ENCODE results near the gene SDCBP2.
A peak's percentile ranks its signal among the peaks of the same experiment; 100 is the strongest.
"Not testable (repeated sequence)": the region's sequence is repeated elsewhere in the genome, so short reads cannot be mapped to it uniquely, and the experiment has no call there.

The SDCBP2 gene

DNA sequence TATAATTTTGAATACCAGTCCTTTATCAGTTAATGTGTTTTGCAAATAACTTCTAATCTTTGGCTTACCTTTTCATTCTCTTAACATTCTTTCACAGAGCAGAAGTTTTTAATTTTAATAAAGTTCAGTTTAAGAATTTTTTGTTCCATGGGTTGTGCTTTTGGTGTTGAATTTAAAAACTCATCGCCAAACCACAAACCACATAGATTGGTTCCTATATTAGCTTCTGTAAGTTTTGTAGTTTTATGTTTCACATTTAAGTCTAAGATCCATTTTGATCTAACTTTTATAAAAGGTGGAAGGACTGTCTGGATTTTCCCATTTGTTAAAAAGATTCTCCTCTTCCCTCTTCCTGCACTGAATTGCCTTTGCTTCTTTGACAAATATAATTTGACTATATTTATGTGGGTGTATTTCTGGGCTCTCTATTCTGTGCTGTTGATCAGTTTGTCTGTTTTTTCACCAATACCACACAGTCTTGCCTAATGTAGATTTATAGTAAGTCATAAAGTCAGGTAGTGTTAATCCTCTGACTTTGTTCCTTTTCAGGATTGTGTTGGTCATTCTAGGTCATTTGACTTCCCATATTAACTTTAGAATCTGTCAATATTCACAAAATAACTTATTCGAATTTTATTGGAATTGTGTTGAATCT is 17.5 kb upstream of the SDCBP2 start:
- H3K4me1 ChIP-seq, result peaks cover 8% of the 10 kb centered on the region
- TF ChIP-seq, protein P1, sequence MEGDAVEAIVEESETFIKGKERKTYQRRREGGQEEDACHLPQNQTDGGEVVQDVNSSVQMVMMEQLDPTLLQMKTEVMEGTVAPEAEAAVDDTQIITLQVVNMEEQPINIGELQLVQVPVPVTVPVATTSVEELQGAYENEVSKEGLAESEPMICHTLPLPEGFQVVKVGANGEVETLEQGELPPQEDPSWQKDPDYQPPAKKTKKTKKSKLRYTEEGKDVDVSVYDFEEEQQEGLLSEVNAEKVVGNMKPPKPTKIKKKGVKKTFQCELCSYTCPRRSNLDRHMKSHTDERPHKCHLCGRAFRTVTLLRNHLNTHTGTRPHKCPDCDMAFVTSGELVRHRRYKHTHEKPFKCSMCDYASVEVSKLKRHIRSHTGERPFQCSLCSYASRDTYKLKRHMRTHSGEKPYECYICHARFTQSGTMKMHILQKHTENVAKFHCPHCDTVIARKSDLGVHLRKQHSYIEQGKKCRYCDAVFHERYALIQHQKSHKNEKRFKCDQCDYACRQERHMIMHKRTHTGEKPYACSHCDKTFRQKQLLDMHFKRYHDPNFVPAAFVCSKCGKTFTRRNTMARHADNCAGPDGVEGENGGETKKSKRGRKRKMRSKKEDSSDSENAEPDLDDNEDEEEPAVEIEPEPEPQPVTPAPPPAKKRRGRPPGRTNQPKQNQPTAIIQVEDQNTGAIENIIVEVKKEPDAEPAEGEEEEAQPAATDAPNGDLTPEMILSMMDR (IDR thresholded peaks at IDR 0.05; ENCODE audit: low read depth, low read length), result no peak
- H3K9me3 ChIP-seq, result no peaks in the 10 kb centered on the region
- DNase-seq, result no peak
- no peaks in the 10 kb centered on the region for H3K27me3 ChIP-seq
- H3K36me3 ChIP-seq, result no peaks in the 10 kb centered on the region
- no peak overlapping the region for H3K4me3 ChIP-seq (ENCODE audit: low read depth, low read length)

DNA sequence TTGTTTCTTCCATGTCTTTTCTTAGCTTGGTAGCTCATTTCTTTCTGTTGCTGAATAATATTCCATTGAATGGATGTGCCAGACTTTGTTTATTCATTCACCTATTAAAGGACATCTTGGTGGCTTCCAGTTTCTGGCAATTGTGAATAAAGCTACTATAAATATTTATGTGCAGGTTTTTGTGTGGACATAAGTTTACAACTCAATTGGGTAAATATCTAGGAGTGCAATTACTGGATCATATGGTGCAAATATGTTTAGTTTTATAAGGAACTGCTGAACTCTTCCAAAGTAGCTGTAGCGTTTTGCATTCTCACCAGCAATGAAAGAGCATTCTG is 16.8 kb upstream of the SDCBP2 start:
- Histone ChIP-seq H3K9me3 (no peaks in the 10 kb centered on the region), H3K4me3 (ENCODE audit: low read depth, low read length) (no peak overlapping the region), H3K4me1 (peaks cover 8% of the 10 kb centered on the region), H3K27me3 (no peaks in the 10 kb centered on the region), H3K36me3 (no peaks in the 10 kb centered on the region)
- no peak for DNase-seq
- TF ChIP-seq, protein P1 (IDR thresholded peaks at IDR 0.05; ENCODE audit: low read depth, low read length), result no peak

- no peaks in the 10 kb centered on the region for H3K27me3 ChIP-seq
- no peak for DNase-seq
- H3K36me3 ChIP-seq, result no peaks in the 10 kb centered on the region
- peaks cover 8% of the 10 kb centered on the region for H3K4me1 ChIP-seq
- TF ChIP-seq, protein P1 (IDR thresholded peaks at IDR 0.05; ENCODE audit: low read depth, low read length), result no peak
- no peaks in the 10 kb centered on the region for H3K9me3 ChIP-seq
- H3K4me3 ChIP-seq (ENCODE audit: low read depth, low read length), result no peak overlapping the region
Observed at GRCh38 chr20:1345030-1345755, 16.3 kb upstream of the SDCBP2 start.

- not testable (repeated sequence) for H3K4me1 ChIP-seq; DNase-seq; H3K4me3 ChIP-seq (ENCODE audit: low read depth, low read length); H3K36me3 ChIP-seq; H3K9me3 ChIP-seq; H3K27me3 ChIP-seq
Observed at GRCh38 chr20:1343446-1344124, 14.6 kb upstream of the SDCBP2 start.

DNA sequence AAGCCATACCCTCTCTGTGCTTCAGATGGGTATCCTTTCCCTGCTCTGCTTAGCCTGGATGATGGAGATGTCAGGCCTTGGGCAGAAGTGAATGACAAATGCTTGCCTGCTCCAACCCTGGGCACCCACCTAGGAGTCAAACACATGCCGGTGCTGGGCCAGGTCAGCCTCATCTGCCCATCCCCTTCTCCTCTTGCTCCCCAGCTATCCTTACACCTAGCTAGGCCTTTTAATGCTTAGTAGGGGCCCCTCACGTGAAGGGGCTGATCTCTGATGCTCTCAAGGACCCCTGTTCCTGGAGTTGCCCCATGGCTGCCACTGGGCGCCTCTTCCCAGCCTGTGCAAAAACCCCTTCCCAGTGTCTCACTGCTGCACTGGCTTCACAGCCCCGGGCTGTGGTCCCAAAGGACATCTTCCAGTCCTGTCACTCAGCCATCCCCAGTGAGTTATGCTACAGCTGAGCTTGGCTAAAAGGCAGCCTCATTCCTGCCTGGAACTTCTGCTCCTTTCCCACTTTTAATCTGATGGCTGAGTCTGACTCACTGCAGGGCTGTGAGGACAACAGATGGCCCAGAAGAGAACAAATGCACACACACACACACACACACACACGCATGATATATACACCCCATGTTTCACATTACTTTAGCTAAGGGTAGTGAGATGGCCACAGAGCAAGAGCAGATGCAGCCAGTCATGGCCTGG is 12.8 kb upstream of the SDCBP2 start:
- H3K4me3 ChIP-seq (ENCODE audit: low read depth, low read length), result no peak overlapping the region
- H3K27me3 ChIP-seq, result no peaks in the 10 kb centered on the region
- DNase-seq, result peak; percentile 67
- TF ChIP-seq, protein P1 (IDR thresholded peaks at IDR 0.05; ENCODE audit: low read depth, low read length), result no peak
- peaks cover 8% of the 10 kb centered on the region for H3K4me1 ChIP-seq
- no peaks in the 10 kb centered on the region for H3K36me3 ChIP-seq
- H3K9me3 ChIP-seq, result no peaks in the 10 kb centered on the region

DNA sequence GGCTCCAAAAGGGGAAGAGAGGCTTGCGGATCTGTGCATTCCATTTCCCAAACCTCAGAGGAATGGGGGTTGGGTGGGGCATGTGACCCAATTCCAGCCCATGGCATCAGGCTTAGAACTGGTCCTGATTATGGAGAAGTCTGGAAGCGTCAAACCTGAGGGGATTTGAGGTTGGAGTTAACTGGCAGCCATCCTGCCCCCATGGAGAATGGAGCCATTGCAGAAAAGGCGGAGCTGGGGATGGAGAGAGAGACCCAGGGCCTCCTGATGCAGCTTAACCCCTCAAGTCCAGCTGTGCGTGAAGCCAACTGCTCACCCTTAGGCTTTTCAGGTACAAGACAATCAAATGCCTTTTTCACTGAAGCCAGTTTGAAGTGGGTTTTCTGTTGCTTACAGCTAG is 9.9 kb upstream of the SDCBP2 start:
- Histone ChIP-seq H3K9me3 (no peaks in the 10 kb centered on the region), H3K4me3 (ENCODE audit: low read depth, low read length) (no peak overlapping the region), H3K27me3 (no peaks in the 10 kb centered on the region), H3K4me1 (peaks cover 8% of the 10 kb centered on the region), H3K36me3 (no peaks in the 10 kb centered on the region)
- TF ChIP-seq, protein P1 (IDR thresholded peaks at IDR 0.05; ENCODE audit: low read depth, low read length), result no peak
- DNase-seq, result no peak

Data from BE2C (cell line).